ENCODE data around the gene SEMA3D. TPM values are rescaled to one million over a fixed set of nuclear protein-coding genes. Genes with fewer than 3 reads are reported as not detected.

SEMA3D gene
- 1 to 10 TPM in 1 of 4 donors, under 1 TPM in 3; 0.06 to 3.8 (median 0.14) TPM for total RNA-seq

DNA sequence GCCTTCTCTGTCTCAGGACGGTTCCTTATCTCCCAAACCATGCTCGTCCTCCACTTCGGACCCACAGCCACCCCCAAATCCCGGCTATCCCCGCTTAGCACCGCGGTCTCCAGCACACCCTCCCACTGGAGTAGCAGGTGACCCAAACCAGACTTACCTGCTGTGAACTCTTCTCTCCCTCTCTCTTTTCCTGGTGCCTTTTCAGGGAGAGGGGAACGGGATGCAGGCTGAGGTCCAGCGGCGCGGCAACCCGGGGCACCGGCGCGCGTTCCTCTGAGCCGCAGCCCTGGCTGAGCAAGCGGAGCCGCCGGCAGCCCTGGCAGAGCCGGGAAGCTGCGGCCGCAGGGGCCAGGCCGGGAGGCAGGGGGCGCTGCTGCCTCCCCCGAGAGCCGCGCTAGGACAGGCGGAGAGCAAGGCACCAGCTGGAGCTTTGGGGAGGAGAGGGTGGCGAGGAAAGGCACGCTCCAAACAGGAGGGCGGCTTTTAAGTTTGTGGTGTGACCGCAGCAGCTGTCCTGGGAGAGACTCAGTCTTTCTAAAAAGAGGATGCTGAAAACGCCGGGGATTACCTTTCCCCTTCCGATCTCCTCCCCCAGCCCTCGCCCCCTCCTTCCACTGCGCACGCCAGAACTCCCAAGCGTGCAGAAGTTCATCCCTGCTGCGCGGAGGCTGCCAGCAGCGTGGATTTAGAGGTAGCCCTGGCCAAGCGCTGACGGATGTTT is at the start of gene SEMA3D:
Gene SEMA3D, minus strand, starts transcription at position 536 of the 721 bp plus-strand sequence. CDS start 65,165 bp downstream, outside the sequence.
- Histone ChIP-seq H3K4me3 (peak within 1 kb of the TSS; percentile 5 to 69 (median 46)), H3K36me3 (no peaks in the 10 kb centered on the region), H3K4me1 (peaks cover 6 to 29% (median 8%) of the 10 kb centered on the region in 3 donors), H3K27me3 (peaks cover 0 to 51% (median 0%) of the 10 kb centered on the region in 4 donors), H3K9me3 (no peaks in the 10 kb centered on the region), H3K27ac (peak within 1 kb of the TSS in 3 of 4 donors; percentile 50 to 59 (median 59))
- intact Hi-C loops (cut with DNase I), result loop anchor here (10.0 kb wide), 1 partner anchor 142 kb away; no protein-coding TSS in a partner anchor
- DNase-seq, result no peak
- TF ChIP-seq POLR2A (IDR thresholded peaks at IDR 0.05), result no peak
- TF ChIP-seq, protein P1, sequence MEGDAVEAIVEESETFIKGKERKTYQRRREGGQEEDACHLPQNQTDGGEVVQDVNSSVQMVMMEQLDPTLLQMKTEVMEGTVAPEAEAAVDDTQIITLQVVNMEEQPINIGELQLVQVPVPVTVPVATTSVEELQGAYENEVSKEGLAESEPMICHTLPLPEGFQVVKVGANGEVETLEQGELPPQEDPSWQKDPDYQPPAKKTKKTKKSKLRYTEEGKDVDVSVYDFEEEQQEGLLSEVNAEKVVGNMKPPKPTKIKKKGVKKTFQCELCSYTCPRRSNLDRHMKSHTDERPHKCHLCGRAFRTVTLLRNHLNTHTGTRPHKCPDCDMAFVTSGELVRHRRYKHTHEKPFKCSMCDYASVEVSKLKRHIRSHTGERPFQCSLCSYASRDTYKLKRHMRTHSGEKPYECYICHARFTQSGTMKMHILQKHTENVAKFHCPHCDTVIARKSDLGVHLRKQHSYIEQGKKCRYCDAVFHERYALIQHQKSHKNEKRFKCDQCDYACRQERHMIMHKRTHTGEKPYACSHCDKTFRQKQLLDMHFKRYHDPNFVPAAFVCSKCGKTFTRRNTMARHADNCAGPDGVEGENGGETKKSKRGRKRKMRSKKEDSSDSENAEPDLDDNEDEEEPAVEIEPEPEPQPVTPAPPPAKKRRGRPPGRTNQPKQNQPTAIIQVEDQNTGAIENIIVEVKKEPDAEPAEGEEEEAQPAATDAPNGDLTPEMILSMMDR (IDR thresholded peaks at IDR 0.05), result peak in 5 of 6 experiments; percentile 39 to 58 (median 56)
- 0% methylated on average over 4 to 6 of the region's 45 CpGs for WGBS, 2 donors

DNA sequence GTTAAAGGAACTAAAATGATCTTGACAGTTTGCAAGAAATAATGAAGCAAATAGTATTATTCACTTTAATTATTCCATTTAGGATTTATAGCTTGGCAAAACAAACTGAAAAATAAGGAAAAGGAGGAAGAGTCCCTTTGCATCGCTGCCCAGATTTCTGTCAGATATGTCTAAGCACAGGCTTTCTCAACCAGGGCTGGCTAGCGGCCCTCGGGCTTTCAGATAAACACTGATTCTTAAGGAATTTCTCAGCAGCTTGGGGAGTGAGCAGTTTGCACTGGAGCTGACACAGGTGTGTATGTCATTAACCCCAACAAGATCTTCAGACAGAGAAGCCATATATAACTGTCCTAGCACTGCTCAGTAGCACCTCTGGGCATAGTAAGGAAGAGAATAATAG is 47.9 kb upstream of the SEMA3D start:
- 50 to 54% methylated on average over 3 of the region's 3 CpGs for WGBS, 2 donors
- TF ChIP-seq, protein P1 (IDR thresholded peaks at IDR 0.05), result no peak
- TF ChIP-seq POLR2A (IDR thresholded peaks at IDR 0.05), result no peak
- no peaks in the 10 kb centered on the region for H3K4me1 ChIP-seq
- H3K9me3 ChIP-seq, result no peaks in the 10 kb centered on the region
- intact Hi-C loops (cut with DNase I), result no loop called here
- no peak for DNase-seq
- H3K4me3 ChIP-seq, result no peak overlapping the region
- H3K27me3 ChIP-seq, result no peaks in the 10 kb centered on the region
- no peaks in the 10 kb centered on the region for H3K36me3 ChIP-seq
- H3K27ac ChIP-seq, result no peak overlapping the region

DNA sequence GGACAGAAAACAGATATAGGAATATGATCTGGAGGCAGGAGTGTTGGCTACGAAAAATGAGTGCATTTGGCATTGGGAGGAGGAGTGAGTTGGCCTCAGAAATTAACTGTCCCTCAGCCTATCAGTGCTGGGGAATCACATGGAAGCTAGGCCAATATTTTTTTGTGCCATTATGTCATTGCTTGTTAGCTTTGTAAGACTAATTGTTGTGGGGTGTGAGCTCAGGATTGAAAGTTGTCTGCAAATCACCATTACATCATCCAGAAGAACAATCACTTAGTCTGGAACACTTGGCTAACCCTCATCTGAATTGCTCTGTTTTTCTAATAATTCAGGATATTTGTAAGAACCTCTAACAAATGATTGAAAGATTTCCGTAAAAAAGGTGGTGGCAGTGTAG is 45.2 kb upstream of the SEMA3D start:
- no peaks in the 10 kb centered on the region for H3K27me3 ChIP-seq
- H3K9me3 ChIP-seq, result no peaks in the 10 kb centered on the region
- H3K27ac ChIP-seq, result no peak overlapping the region
- no peak overlapping the region for H3K4me3 ChIP-seq
- 71 to 81% methylated on average over 2 of the region's 2 CpGs for WGBS, 2 donors
- DNase-seq, result no peak
- intact Hi-C loops (cut with DNase I), result no loop called here
- no peaks in the 10 kb centered on the region for H3K4me1 ChIP-seq
- no peak for TF ChIP-seq POLR2A (IDR thresholded peaks at IDR 0.05)
- TF ChIP-seq, protein P1 (IDR thresholded peaks at IDR 0.05), result no peak
- no peaks in the 10 kb centered on the region for H3K36me3 ChIP-seq

DNA sequence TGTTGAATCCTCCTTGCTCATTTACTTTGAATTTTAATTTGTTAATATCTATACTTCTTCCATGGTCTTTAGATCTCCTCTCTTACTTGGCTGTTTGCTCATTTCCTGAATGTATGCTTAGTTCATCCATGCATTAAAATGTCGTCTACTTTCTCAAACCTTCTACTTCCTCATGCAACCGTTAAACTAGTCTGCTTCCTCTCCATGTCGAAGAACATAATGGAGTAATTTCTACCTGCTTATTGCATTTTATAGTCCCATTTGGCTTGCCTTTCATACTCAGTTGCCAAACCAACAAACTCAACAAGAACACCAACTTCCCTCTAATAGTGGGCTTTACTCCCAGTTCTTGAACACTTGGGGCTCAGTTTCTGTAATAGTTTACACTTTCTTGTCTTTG is 43.8 kb upstream of the SEMA3D start:
- Histone ChIP-seq H3K36me3 (no peaks in the 10 kb centered on the region), H3K4me1 (no peaks in the 10 kb centered on the region), H3K27me3 (no peaks in the 10 kb centered on the region), H3K4me3 (no peak overlapping the region), H3K9me3 (no peaks in the 10 kb centered on the region), H3K27ac (no peak overlapping the region)
- DNase-seq, result no peak
- WGBS, 2 donors, result 58 to 84% methylated on average over 3 of the region's 3 CpGs
- TF ChIP-seq POLR2A (IDR thresholded peaks at IDR 0.05), result no peak
- TF ChIP-seq, protein P1 (IDR thresholded peaks at IDR 0.05), result no peak
- intact Hi-C loops (cut with DNase I), result no loop called here

GRCh38 chr7:85229544-85229943 is 42.7 kb upstream of the SEMA3D start:
- Histone ChIP-seq H3K9me3 (no peaks in the 10 kb centered on the region), H3K27ac (no peak overlapping the region), H3K36me3 (no peaks in the 10 kb centered on the region), H3K4me3 (no peak overlapping the region), H3K27me3 (no peaks in the 10 kb centered on the region), H3K4me1 (no peaks in the 10 kb centered on the region)
- DNase-seq, result no peak
- intact Hi-C loops (cut with DNase I), result no loop called here
- no peak for TF ChIP-seq POLR2A (IDR thresholded peaks at IDR 0.05)
- TF ChIP-seq, protein P1 (IDR thresholded peaks at IDR 0.05), result no peak

Measured in esophagus squamous epithelium (tissue), 5 donors.